ENCODE data around the gene NPTN. TPM values are rescaled to one million over a fixed set of nuclear protein-coding genes. Genes with fewer than 3 reads are reported as not detected.

Gene NPTN
- total and polyA plus RNA-seq, 9 of the 15 experiments (the other 6 are each of a cell fraction or from before 2014, with no cell fraction given): 9.6 to 48.5 (median 21.7) TPM

DNA sequence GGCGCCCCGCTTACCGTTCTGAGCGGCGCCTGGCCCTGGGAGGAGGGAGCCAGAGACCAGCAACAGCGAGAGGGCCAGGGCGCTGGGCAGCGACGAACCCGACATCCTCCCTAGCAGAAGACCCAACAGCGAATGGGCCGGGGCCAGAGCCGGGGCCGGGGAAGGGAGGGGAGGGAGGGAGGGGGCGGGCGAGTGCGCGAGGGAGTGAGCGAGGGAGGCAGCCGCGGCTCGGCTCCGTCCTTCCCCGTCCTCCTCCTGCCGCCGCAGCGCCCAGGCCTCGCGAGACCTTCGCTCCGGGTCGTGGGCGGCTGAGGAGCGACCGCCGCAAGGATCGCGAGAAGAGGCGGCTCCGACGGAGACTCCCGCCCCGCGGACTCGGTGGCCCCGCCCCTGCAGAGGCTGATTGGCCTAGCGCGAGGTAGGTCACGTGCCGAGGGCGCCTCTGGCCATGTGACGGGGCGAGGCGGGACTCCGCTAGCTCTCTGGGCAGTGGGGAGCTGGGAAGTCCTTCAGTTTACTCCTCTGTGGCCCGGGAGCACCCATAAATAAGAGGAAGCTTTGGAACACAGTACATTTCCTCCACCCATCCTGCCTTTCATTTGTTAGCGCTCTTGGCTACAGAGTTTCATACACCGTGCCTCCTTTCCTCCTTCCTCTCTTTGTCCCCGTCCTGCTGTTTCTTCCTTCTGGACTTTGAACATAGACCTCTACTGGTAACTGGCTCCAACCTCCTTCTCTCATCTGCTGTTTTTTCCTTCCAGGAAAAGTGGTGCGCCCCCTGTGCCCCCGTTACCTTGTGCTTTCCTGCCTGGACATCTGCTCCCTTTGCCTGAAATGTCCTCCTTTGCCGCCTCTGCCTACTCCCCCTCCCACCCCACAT lies at the start of gene NPTN (continued):
- TF ChIP-seq, protein P1, sequence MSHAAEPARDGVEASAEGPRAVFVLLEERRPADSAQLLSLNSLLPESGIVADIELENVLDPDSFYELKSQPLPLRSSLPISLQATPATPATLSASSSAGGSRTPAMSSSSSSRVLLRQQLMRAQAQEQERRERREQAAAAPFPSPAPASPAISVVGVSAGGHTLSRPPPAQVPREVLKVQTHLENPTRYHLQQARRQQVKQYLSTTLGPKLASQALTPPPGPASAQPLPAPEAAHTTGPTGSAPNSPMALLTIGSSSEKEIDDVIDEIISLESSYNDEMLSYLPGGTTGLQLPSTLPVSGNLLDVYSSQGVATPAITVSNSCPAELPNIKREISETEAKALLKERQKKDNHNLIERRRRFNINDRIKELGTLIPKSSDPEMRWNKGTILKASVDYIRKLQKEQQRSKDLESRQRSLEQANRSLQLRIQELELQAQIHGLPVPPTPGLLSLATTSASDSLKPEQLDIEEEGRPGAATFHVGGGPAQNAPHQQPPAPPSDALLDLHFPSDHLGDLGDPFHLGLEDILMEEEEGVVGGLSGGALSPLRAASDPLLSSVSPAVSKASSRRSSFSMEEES (CRISPR knock-in tag; IDR thresholded peaks at IDR 0.05): peak; percentile 98
- TF ChIP-seq, protein P2, sequence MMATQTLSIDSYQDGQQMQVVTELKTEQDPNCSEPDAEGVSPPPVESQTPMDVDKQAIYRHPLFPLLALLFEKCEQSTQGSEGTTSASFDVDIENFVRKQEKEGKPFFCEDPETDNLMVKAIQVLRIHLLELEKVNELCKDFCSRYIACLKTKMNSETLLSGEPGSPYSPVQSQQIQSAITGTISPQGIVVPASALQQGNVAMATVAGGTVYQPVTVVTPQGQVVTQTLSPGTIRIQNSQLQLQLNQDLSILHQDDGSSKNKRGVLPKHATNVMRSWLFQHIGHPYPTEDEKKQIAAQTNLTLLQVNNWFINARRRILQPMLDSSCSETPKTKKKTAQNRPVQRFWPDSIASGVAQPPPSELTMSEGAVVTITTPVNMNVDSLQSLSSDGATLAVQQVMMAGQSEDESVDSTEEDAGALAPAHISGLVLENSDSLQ (IDR thresholded peaks at IDR 0.05): peak; percentile 52
- TF ChIP-seq HMGN3 (IDR thresholded peaks at IDR 0.05; ENCODE audit: borderline replicate concordance, extremely low read depth, insufficient read length, low read depth, low read length): peak; percentile 59
- no peak for TF ChIP-seq ZNF274 (IDR thresholded peaks at IDR 0.05; ENCODE audit: borderline replicate concordance, low read depth, low read length)
- TF ChIP-seq OTX1 (CRISPR knock-in tag; IDR thresholded peaks at IDR 0.05): peak; percentile 93
- peak; percentile 97 for TF ChIP-seq ZNF263 (CRISPR knock-in tag; IDR thresholded peaks at IDR 0.05; ENCODE audit: borderline replicate concordance)
- TF ChIP-seq JUND (IDR thresholded peaks at IDR 0.05; ENCODE audit: borderline replicate concordance, low read depth, low read length): no peak
- TF ChIP-seq JUND (tag; IDR thresholded peaks at IDR 0.05; ENCODE audit: borderline replicate concordance, low read depth, low read length): no peak
- TF ChIP-seq SUPT5H (IDR thresholded peaks at IDR 0.05): peak; percentile 86
- no peak for TF ChIP-seq HNRNPL (IDR thresholded peaks at IDR 0.05; ENCODE audit: low read depth, low read length)
- TF ChIP-seq CXXC5 (CRISPR knock-in tag; IDR thresholded peaks at IDR 0.05): peak; percentile 88
- TF ChIP-seq, protein P3, sequence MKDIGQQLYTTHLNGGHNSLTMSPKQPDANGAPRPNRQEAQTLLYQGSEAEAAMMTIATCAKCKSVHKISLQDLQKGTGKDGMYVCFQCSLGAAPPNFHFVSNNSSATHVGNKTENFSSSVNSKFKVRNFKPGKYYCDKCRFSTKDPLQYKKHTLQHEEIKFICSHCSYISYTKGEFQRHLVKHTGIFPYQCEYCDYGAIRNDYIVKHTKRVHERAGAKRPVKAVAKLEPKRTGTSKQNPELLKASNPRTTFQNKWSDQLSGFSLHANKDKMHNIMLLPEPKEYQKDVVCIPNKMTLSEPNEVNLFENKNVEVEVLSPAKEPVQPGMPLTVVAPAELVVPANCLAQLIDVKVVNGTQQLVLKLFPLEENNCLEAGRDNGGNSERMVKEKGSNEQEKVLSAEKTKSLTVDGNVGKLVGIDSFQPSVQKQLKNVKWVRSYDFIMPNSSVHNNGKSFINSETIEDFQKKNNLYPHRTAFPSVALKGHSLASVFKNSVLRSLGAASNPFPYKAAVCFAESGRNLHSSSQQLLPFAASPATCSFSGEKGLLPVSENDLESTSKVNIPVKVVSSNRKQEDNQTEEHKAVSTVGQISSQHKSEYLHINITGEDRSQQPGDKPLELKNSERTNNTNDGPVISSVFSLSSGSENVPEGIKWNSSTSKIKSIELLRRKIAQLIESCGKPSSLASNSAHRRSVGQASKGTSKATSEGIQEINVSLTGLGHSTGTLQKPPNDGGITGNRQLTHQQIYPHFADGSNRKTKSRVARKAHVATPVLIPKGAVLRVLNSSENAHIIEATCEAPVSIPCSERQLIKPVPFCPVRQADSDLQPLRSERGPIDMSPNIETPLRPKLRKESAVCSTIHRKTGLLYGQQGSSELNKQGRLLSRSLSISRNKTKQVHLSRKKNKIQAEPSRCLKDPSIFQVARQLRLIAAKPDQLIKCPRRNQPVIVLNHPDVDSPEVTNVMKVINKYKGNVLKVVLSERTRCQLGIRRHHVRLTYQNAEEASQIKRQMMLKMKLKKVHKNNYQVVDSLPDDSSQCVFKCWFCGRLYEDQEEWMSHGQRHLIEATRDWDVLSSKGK (CRISPR knock-in tag; IDR thresholded peaks at IDR 0.05): no peak
- TF ChIP-seq WHSC1 (IDR thresholded peaks at IDR 0.05; ENCODE audit: low read length): no peak
- 0 out of 2 replicates have a peak, but pooled peaks have one; percentile 18 for TF ChIP-seq ZNF239 (CRISPR knock-in tag; IDR thresholded peaks at IDR 0.05)
- TF ChIP-seq MBD2 (IDR thresholded peaks at IDR 0.05; ENCODE audit: borderline replicate concordance, low read depth): peak; percentile 34
- TF ChIP-seq, protein P4, sequence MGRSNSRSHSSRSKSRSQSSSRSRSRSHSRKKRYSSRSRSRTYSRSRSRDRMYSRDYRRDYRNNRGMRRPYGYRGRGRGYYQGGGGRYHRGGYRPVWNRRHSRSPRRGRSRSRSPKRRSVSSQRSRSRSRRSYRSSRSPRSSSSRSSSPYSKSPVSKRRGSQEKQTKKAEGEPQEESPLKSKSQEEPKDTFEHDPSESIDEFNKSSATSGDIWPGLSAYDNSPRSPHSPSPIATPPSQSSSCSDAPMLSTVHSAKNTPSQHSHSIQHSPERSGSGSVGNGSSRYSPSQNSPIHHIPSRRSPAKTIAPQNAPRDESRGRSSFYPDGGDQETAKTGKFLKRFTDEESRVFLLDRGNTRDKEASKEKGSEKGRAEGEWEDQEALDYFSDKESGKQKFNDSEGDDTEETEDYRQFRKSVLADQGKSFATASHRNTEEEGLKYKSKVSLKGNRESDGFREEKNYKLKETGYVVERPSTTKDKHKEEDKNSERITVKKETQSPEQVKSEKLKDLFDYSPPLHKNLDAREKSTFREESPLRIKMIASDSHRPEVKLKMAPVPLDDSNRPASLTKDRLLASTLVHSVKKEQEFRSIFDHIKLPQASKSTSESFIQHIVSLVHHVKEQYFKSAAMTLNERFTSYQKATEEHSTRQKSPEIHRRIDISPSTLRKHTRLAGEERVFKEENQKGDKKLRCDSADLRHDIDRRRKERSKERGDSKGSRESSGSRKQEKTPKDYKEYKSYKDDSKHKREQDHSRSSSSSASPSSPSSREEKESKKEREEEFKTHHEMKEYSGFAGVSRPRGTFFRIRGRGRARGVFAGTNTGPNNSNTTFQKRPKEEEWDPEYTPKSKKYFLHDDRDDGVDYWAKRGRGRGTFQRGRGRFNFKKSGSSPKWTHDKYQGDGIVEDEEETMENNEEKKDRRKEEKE (IDR thresholded peaks at IDR 0.05; ENCODE audit: borderline replicate concordance in 1 of 2, control insufficient read depth in 1 of 2, low read depth in 2 of 2, low read length in 1 of 2): no peak
- TF ChIP-seq TFAM (CRISPR knock-in tag; conservative IDR thresholded peaks at IDR 0.05): no peak
- peak; percentile 83 for TF ChIP-seq RBFOX2 (IDR thresholded peaks at IDR 0.05; ENCODE audit: low read depth, low read length)
